Peyer's patch (tissue), 4 donors: ENCODE measurements around the gene CEP97.
"Not testable (repeated sequence)": the region's sequence is repeated elsewhere in the genome, so short reads cannot be mapped to it uniquely, and the experiment has no call there.

Experiments used
- POLR2A ChIP-seq, 2 donors: fragments of 450-650 bp; IDR thresholded peaks; one replicate each; pipeline ENCODE4 v1.5.1; 2017; ENCODE audit warnings: antibody characterized with exemption in 2 of 2, mild to moderate bottlenecking in 2 of 2, moderate library complexity in 2 of 2
- TF ChIP-seq, protein P1 (sequence below), 6 experiments: fragments of 450-650 bp in 4 of 6; fragments of 200-600 bp in 2 of 6; sonication (generic) in 1 of 6; IDR thresholded peaks; one replicate each; pipeline ENCODE4 v1.5.1; 2017 to 2019; ENCODE audit warnings: antibody characterized with exemption in 6 of 6, mild to moderate bottlenecking in 3 of 6, moderate library complexity in 1 of 6

DNA sequence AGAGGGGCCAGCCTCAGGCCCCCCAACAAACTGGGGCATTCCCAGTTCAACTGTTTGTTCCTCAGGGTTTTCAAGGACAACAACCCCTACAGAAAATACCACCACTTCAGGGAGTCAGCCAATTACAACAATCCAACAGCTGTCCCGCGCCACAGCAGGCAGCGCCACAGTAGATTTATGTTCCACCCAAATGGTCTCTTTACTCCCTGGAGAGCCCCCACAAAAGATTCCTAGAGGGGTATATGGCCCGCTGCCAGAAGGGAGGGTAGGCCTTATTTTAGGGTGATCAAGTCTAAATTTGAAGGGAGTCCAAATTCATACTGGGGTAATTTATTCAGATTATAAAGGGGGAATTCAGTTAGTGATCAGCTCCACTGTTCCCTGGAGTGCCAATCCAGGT is 29.6 kb upstream of the CEP97 start:
- TF ChIP-seq, protein P1, sequence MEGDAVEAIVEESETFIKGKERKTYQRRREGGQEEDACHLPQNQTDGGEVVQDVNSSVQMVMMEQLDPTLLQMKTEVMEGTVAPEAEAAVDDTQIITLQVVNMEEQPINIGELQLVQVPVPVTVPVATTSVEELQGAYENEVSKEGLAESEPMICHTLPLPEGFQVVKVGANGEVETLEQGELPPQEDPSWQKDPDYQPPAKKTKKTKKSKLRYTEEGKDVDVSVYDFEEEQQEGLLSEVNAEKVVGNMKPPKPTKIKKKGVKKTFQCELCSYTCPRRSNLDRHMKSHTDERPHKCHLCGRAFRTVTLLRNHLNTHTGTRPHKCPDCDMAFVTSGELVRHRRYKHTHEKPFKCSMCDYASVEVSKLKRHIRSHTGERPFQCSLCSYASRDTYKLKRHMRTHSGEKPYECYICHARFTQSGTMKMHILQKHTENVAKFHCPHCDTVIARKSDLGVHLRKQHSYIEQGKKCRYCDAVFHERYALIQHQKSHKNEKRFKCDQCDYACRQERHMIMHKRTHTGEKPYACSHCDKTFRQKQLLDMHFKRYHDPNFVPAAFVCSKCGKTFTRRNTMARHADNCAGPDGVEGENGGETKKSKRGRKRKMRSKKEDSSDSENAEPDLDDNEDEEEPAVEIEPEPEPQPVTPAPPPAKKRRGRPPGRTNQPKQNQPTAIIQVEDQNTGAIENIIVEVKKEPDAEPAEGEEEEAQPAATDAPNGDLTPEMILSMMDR (IDR thresholded peaks at IDR 0.05): not testable (repeated sequence)
- not testable (repeated sequence) for TF ChIP-seq POLR2A (IDR thresholded peaks at IDR 0.05)
